BJ (cell line): ENCODE measurements around the gene NBEA. TPM values are rescaled to one million over a fixed set of nuclear protein-coding genes. Genes with fewer than 3 reads are reported as not detected.

ENCODE experiments used
- CTCF ChIA-PET: fragments of 350-600 bp; formaldehyde crosslinking; extraction: SDS; loops from one replicate; lab custom pipeline; 2021; ENCODE audit warnings: antibody characterized with exemption, inconsistent platforms; lab: Yijun Ruan, JAX
- POLR2A ChIA-PET: fragments of 300-600 bp; sonication (Branson Sonifier 250); formaldehyde crosslinking; extraction: SDS; loops from one replicate; lab custom pipeline; 2021; ENCODE audit warnings: antibody characterized with exemption; lab: Charles Lee
- DNase-seq: peaks from one replicate; pipeline ENCODE4 v3.0.0-alpha.2; 2011; ENCODE audit warnings: low read depth
- H3K27me3 ChIP-seq: 2 replicates; pipeline ENCODE4 v1.6.0; 2011; ENCODE audit warnings: low read length; ENCODE audit not compliant: control insufficient read depth, insufficient read depth
- H3K36me3 ChIP-seq: 2 replicates; pipeline ENCODE4 v1.5.1; 2011; ENCODE audit warnings: low read length; ENCODE audit not compliant: control insufficient read depth, insufficient read depth
- H3K4me3 ChIP-seq: 2 replicates; pipeline ENCODE4 v1.5.1; 2011; ENCODE audit warnings: low read depth, mild to moderate bottlenecking, control low read depth, low read length
- polyA plus RNA-seq: library from polyadenylated mRNA; depleted of rRNA; stranded (reverse); fragments of >200 nt; gene quantifications from 2 replicates; pipeline ENCODE4 v1.2.3, GENCODE V29; 2011
- small RNA-seq: library from RNA; depleted of rRNA; stranded (forward); fragments of <200 nt; gene quantifications from one replicate; pipeline ENCODE3, GENCODE V24; 2012; ENCODE audit warnings: low replicate concordance, low read depth; ENCODE audit not compliant: insufficient read length
- TF ChIP-seq, protein P1 (sequence below): IDR thresholded peaks from 2 replicates; pipeline ENCODE4 v1.5.1; 2011; ENCODE audit warnings: low read depth, mild to moderate bottlenecking, control low read depth, inconsistent platforms, low read length, moderate library complexity; ENCODE audit not compliant: insufficient read depth

The NBEA gene
- polyA plus RNA-seq, 1 experiment, result 17.8 TPM

DNA sequence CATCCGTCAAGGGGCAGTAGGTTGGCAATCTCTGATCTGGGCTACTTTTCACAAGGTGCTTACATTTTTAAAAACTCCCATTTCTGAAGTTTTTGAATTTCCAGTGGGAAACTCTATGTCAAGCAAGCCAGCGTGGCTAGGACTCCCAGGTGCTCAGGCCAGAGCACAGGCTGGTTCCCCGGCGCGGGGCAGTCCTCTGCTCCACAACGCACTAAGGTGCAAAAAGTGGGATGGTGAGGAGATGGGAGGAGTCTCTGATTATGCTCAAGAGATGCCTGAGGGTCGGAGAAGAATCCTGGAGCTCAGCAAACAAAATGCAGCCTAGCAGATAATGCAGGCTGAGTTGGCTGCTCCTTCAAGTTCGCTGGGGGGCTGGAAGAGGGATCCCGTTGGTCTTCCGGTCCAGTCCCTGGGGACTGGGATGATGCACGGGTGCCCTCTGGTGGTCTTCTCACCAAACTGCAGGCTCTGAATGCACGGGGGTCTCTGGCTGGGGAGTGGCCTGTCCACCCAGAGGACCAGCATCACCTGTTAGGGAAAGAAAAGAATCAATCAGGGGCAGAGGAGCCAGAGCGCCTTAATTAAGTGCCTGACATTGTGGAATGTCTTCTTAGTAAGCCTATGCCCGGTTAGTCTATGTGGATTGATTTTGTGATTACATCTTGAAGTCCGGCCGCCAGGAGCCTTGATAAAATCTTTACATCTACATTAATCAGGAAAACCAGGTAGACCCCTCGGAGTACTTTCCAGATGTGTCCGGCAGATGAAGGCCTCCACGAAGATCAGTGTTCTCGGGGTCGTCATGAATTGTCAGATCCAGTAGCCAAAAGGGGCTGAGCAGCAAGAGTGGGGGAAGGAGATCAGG, 778.9 kb downstream of the NBEA start:
- POLR2A ChIA-PET, result interaction anchor here (0.5 to 1.3 kb wide), 2 partner anchors 21 to 245 kb away, joined by 3 read pairs; partner anchors contain the start of gene MAB21L1
- H3K4me3 ChIP-seq, result 0 out of 2 replicates have a peak overlapping the region, but pooled peaks have one; percentile 6
- H3K36me3 ChIP-seq, result no peaks in the 10 kb centered on the region
- DNase-seq, result no peak
- CTCF ChIA-PET, result interaction anchor here (0.6 to 5.2 kb wide), 20 partner anchors 8 to 1532 kb away, joined by 3 to 48 read pairs (median 4); no protein-coding TSS in a partner anchor
- TF ChIP-seq, protein P1, sequence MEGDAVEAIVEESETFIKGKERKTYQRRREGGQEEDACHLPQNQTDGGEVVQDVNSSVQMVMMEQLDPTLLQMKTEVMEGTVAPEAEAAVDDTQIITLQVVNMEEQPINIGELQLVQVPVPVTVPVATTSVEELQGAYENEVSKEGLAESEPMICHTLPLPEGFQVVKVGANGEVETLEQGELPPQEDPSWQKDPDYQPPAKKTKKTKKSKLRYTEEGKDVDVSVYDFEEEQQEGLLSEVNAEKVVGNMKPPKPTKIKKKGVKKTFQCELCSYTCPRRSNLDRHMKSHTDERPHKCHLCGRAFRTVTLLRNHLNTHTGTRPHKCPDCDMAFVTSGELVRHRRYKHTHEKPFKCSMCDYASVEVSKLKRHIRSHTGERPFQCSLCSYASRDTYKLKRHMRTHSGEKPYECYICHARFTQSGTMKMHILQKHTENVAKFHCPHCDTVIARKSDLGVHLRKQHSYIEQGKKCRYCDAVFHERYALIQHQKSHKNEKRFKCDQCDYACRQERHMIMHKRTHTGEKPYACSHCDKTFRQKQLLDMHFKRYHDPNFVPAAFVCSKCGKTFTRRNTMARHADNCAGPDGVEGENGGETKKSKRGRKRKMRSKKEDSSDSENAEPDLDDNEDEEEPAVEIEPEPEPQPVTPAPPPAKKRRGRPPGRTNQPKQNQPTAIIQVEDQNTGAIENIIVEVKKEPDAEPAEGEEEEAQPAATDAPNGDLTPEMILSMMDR, result peak; percentile 98
- H3K27me3 ChIP-seq, result no peaks in the 10 kb centered on the region

Small RNA genes lying within 50 kb of the gene (small RNA-seq; reads per million reads assigned to genes)
- not detected for gene RF00017
